HG02642 (cell line): ENCODE data around the gene DEK.
A peak's percentile ranks its signal among the peaks of the same experiment; 100 is the strongest.
"Not testable (repeated sequence)": the region's sequence is repeated elsewhere in the genome, so short reads cannot be mapped to it uniquely, and the experiment has no call there.

Source experiments
- ATAC-seq: cut with Tn5 transposase; IDR thresholded peaks from one replicate; pipeline ENCODE4 v1.9.1; 2021; ENCODE audit warnings: mild to moderate bottlenecking; ENCODE audit not compliant: unreplicated experiment, poor library complexity

DEK gene

GRCh38 chr6:18264219-18264922 is at the start of gene DEK:
DEK (minus strand) TSS chr6:18264530; CDS start chr6:18263987, 543 bp downstream.
- peak; percentile 41 for ATAC-seq

- no peak for ATAC-seq
These were observed 48.0 kb upstream of the DEK start for GRCh38 chr6:18312368-18312767.

GRCh38 chr6:18310010-18310409 is 45.7 kb upstream of the DEK start:
- not testable (repeated sequence) for ATAC-seq

- no peak for ATAC-seq
These were observed 44.7 kb upstream of the DEK start for GRCh38 chr6:18309046-18309445.

GRCh38 chr6:18308070-18308735 is 43.9 kb upstream of the DEK start:
- no peak for ATAC-seq

- ATAC-seq: no peak
These were observed 42.6 kb upstream of the DEK start for GRCh38 chr6:18306977-18307376.

- ATAC-seq: no peak
These were observed 38.5 kb upstream of the DEK start for GRCh38 chr6:18302561-18303439.

GRCh38 chr6:18293076-18293904 is 29.0 kb upstream of the DEK start:
- ATAC-seq: no peak

GRCh38 chr6:18289283-18289682 is 25.0 kb upstream of the DEK start:
- no peak for ATAC-seq

- no peak for ATAC-seq
These were observed 19.9 kb upstream of the DEK start for GRCh38 chr6:18284261-18284660.

- no peak for ATAC-seq
These were observed 17.2 kb upstream of the DEK start for GRCh38 chr6:18281564-18281963.

- ATAC-seq: no peak
These were observed 15.8 kb upstream of the DEK start for GRCh38 chr6:18280084-18280483.

GRCh38 chr6:18279422-18279821 is 15.1 kb upstream of the DEK start:
- no peak for ATAC-seq

- ATAC-seq: no peak
These were observed 13.1 kb upstream of the DEK start for GRCh38 chr6:18277237-18278006.

- ATAC-seq: no peak
These were observed 12.4 kb upstream of the DEK start for GRCh38 chr6:18276610-18277236.

GRCh38 chr6:18270216-18270615 is 5.9 kb upstream of the DEK start:
- ATAC-seq: no peak

- ATAC-seq: no peak
These were observed 5.4 kb upstream of the DEK start for GRCh38 chr6:18269717-18270116.

GRCh38 chr6:18269253-18269652 is 4.9 kb upstream of the DEK start:
- ATAC-seq: no peak

GRCh38 chr6:18268066-18268465 is 3.7 kb upstream of the DEK start:
- no peak for ATAC-seq
